Spleen (tissue), 11 donors: ENCODE measurements around the gene BIN1. TPM values are rescaled to one million over a fixed set of nuclear protein-coding genes. Genes with fewer than 3 reads are reported as not detected.

Source experiments
- DNase-seq: peaks from one replicate; pipeline ENCODE4 v3.0.0-alpha.2; 2020
- H3K27ac ChIP-seq, 8 donors: fragments of 200-600 bp; sonication (generic) in 7 of 8; 1 replicate in 4 of 8; 2 replicates in 4 of 8; pipeline versions ENCODE4 v1.5.0 to v1.8.0; 2016 to 2021; ENCODE audit warnings: inconsistent platforms in 4 of 8, mild to moderate bottlenecking in 4 of 8, moderate library complexity in 1 of 8
- H3K27me3 ChIP-seq, 7 donors: fragments of 200-600 bp; sonication (generic) in 6 of 7; replicated peaks in 1 of 7; 1 replicate in 4 of 7; 2 replicates in 3 of 7; pipeline versions ENCODE4 v1.5.0 to v1.8.0; 2016 to 2021; ENCODE audit warnings: inconsistent platforms in 3 of 7, mild to moderate bottlenecking in 1 of 7
- H3K36me3 ChIP-seq, 6 donors: fragments of 200-600 bp; sonication (generic) in 5 of 6; 1 replicate in 4 of 6; 2 replicates in 2 of 6; pipeline versions ENCODE4 v1.5.0 to v1.8.0; 2016 to 2021; ENCODE audit warnings: inconsistent platforms in 2 of 6
- H3K4me1 ChIP-seq, 6 donors: fragments of 200-600 bp; sonication (generic) in 5 of 6; 1 replicate in 3 of 6; 2 replicates in 3 of 6; pipeline versions ENCODE4 v1.5.0 to v1.8.0; 2016 to 2021; ENCODE audit warnings: inconsistent platforms in 3 of 6
- H3K4me3 ChIP-seq, 8 donors: fragments of 200-600 bp; sonication (generic) in 7 of 8; 1 replicate in 4 of 8; 2 replicates in 4 of 8; pipeline versions ENCODE4 v1.5.0 to v1.8.0; 2016 to 2021; ENCODE audit warnings: inconsistent platforms in 4 of 8, mild to moderate bottlenecking in 4 of 8, moderate library complexity in 2 of 8
- H3K9me3 ChIP-seq, 8 donors: fragments of 200-600 bp; sonication (generic) in 7 of 8; 1 replicate in 4 of 8; 2 replicates in 4 of 8; pipeline versions ENCODE4 v1.5.0 to v1.8.0; 2016 to 2021; ENCODE audit warnings: inconsistent platforms in 4 of 8
- CTCF ChIP-seq, 11 experiments: fragments of 200-600 bp in 7 of 11; fragments of 450-650 bp in 4 of 11; sonication (generic) in 4 of 11; IDR thresholded peaks in 8 of 11; conservative IDR thresholded peaks in 3 of 11; 1 replicate in 7 of 11; 2 replicates in 4 of 11; pipeline versions ENCODE4 v1.4.0 to v1.8.0; 2016 to 2021; ENCODE audit warnings: antibody characterized with exemption in 11 of 11, inconsistent platforms in 4 of 11, mild to moderate bottlenecking in 1 of 11
- POLR2A ChIP-seq, 3 donors: fragments of 450-650 bp; IDR thresholded peaks; one replicate each; pipeline ENCODE4 v1.5.1; 2017; ENCODE audit warnings: antibody characterized with exemption in 3 of 3, mild to moderate bottlenecking in 1 of 3
- POLR2AphosphoS5 ChIP-seq, 3 donors: sonication (generic); formaldehyde crosslinking; IDR thresholded peaks; one replicate each; pipeline ENCODE4 v1.5.1; 2017; ENCODE audit warnings: antibody characterized with exemption in 3 of 3
- WGBS, 5 donors: extraction: QIAGEN DNeasy Blood & Tissue Kit in 3 of 5; methylation state at CpG; one replicate each; pipeline versions ENCODE4 v1.1.5 to v1.1.7; 2013 to 2018; 5-methylcytosine and 5-hydroxymethylcytosine counted together
- intact Hi-C: fragments of 100-400 bp; cut with DNase I; formaldehyde crosslinking; loops from one replicate; pipeline ENCODE4 v1.15.0; 2023; ENCODE audit warnings: low total_unique reads
- polyA plus RNA-seq, 3 donors: library from polyadenylated mRNA; stranded (reverse); fragments of 200-250 nt; gene quantifications; one replicate each; pipeline ENCODE4 v1.2.1, GENCODE V29; 2013
- total RNA-seq, 7 donors: library from RNA; depleted of rRNA in 3 of 7; stranded (reverse); fragments of >200 nt in 3 of 7; fragmentation: NEBNext Ultra II Directional in 4 of 7; extraction: Animal tissue kit (Norgen Biotek cat#: 25700) in 4 of 7; gene quantifications; one replicate each; pipeline versions ENCODE4 v1.1.0 to v1.2.1, GENCODE V29; 2016 to 2021
- donor health status: healthy with polysubstance abuse.
- donor health status: DM: no; HTN: no; CAD: no; lungs with moderate emphysema.
- donor health status: DM: no; HTN: no; CAD: no.
- donor health status: Bipolar disorder and iron deficiency.
- donor health status: healthy.
- donor health status: DM: no; HTN: no; CAD: no.
- donor health status: DM: yes; HTN: yes; CAD: no.

The BIN1 gene
- total and polyA plus RNA-seq, 10 donors = 57.2 to 123 (median 70.4) TPM

- Histone ChIP-seq H3K4me3 (no peak overlapping the region), H3K36me3 (no peaks in the 10 kb centered on the region), H3K9me3 (no peaks in the 10 kb centered on the region), H3K4me1 (peaks cover under 1 to 22% (median 3%) of the 10 kb centered on the region in 6 donors), H3K27me3 (no peaks in the 10 kb centered on the region), H3K27ac (no peak overlapping the region)
- 88 to 98% (median 95%) methylated on average over 2 of the region's 2 CpGs for WGBS, 5 donors
- no peak for DNase-seq
- intact Hi-C loops = no loop called here
- TF ChIP-seq CTCF (IDR thresholded peaks at IDR 0.05 in 8 of 11, conservative IDR thresholded peaks at IDR 0.05 in 3 of 11) = no peak
- TF ChIP-seq POLR2A (IDR thresholded peaks at IDR 0.05) = no peak
- no peak for TF ChIP-seq POLR2AphosphoS5 (IDR thresholded peaks at IDR 0.05)
Observed at GRCh38 chr2:127133793-127134192, 26.8 kb upstream of the BIN1 start.

GRCh38 chr2:127130421-127130820 lies 23.5 kb upstream of the BIN1 start:
- Histone ChIP-seq H3K9me3 (no peaks in the 10 kb centered on the region), H3K27ac (no peak overlapping the region), H3K36me3 (no peaks in the 10 kb centered on the region), H3K4me1 (peaks cover 7 to 28% (median 12%) of the 10 kb centered on the region in 6 donors), H3K27me3 (no peaks in the 10 kb centered on the region), H3K4me3 (no peak overlapping the region)
- WGBS, 5 donors = 79 to 97% (median 96%) methylated on average over 4 of the region's 4 CpGs
- TF ChIP-seq POLR2AphosphoS5 (IDR thresholded peaks at IDR 0.05) (no peak), CTCF (IDR thresholded peaks at IDR 0.05 in 8 of 11, conservative IDR thresholded peaks at IDR 0.05 in 3 of 11) (no peak), POLR2A (IDR thresholded peaks at IDR 0.05) (no peak)
- intact Hi-C loops = no loop called here
- no peak for DNase-seq

- no peaks in the 10 kb centered on the region for H3K9me3 ChIP-seq
- 78 to 90% (median 83%) methylated on average over 11 of the region's 11 CpGs for WGBS, 5 donors
Observed at GRCh38 chr2:127129937-127130336, 23.0 kb upstream of the BIN1 start.

GRCh38 chr2:127128445-127128904 lies 21.5 kb upstream of the BIN1 start:
- Histone ChIP-seq H3K36me3 (no peaks in the 10 kb centered on the region), H3K4me3 (peak overlapping the region in 2 of 8 donors; percentile 11 to 27), H3K4me1 (peaks cover 7 to 20% (median 12%) of the 10 kb centered on the region in 6 donors), H3K27me3 (no peaks in the 10 kb centered on the region), H3K27ac (peak overlapping the region in 5 of 8 donors; percentile 14 to 66 (median 49)), H3K9me3 (no peaks in the 10 kb centered on the region)
- 15 to 49% (median 33%) methylated on average over 6 to 8 of the region's 8 CpGs for WGBS, 5 donors
- no peak for TF ChIP-seq POLR2A (IDR thresholded peaks at IDR 0.05)
- TF ChIP-seq CTCF (IDR thresholded peaks at IDR 0.05 in 8 of 11, conservative IDR thresholded peaks at IDR 0.05 in 3 of 11) = peak in 4 of 11 experiments; percentile 15 to 20 (median 18)
- TF ChIP-seq POLR2AphosphoS5 (IDR thresholded peaks at IDR 0.05) = peak in 2 of 3 donors; percentile 59 to 60
- intact Hi-C loops = no loop called here
- DNase-seq = peak; percentile 83

More at GRCh38 chr2:127129937-127130336, 23.0 kb upstream of the BIN1 start:
- DNase-seq = peak; percentile 35
- Histone ChIP-seq H3K4me1 (peaks cover 7 to 23% (median 12%) of the 10 kb centered on the region in 6 donors), H3K36me3 (no peaks in the 10 kb centered on the region), H3K27me3 (no peaks in the 10 kb centered on the region), H3K4me3 (no peak overlapping the region), H3K27ac (no peak overlapping the region)
- intact Hi-C loops = no loop called here
- TF ChIP-seq POLR2AphosphoS5 (IDR thresholded peaks at IDR 0.05) (no peak), POLR2A (IDR thresholded peaks at IDR 0.05) (no peak), CTCF (IDR thresholded peaks at IDR 0.05 in 8 of 11, conservative IDR thresholded peaks at IDR 0.05 in 3 of 11) (no peak)
